ENCODE data around the gene PHF19.
A peak's percentile ranks its signal among the peaks of the same experiment; 100 is the strongest.

The PHF19 gene

DNA sequence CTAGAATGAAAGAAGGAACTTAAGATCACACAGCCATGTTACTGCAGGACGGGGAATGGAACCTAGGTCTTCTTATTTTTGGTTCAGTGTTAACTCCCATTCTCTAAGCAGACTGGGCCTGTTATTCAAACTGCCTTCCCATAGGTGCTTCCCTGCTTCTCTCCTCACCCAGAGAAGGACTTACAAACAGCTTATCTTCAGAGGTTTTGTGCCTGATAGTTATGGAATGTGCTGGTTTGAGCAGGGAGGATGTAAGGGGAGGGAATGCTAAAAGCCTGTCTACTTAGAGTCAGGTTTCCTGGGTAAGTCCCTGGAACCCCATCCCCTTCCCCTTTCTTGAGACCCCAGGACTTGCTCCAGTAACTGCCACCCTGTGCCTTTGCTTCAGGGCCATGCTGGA lies 30.1 kb downstream of the PHF19 start:
- no peak for DNase-seq

DNA sequence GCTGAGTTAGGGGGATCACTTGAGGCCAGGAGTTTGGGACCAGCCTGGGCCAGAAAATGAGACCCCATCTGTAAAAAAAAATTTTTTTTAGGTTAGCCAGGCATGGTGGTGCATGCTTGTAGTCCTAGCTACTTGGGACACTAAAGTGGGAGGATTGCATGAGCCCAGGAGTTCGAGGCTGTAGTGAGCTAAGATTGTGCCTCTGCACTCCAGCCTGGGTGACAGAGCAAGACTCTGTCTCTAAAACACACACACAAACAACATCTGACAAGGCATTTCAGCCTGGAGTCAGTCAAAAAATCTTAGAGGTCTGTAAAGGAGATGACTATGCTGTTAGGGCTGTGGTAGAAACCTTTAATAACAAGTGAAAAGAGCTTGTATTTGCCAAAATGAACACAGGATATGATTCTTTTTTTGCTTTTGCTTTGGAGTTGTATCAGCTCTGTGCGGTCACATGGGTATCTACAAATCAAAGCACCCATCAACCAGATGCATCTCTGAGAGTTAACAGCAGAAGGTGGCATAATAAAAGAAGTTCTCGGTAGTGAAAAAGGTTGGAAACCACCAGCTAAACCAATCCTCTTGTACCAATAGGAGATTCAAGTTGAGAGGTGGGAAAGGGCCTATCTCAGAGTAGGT lies 30.6 kb downstream of the PHF19 start:
- DNase-seq, result no peak

DNA sequence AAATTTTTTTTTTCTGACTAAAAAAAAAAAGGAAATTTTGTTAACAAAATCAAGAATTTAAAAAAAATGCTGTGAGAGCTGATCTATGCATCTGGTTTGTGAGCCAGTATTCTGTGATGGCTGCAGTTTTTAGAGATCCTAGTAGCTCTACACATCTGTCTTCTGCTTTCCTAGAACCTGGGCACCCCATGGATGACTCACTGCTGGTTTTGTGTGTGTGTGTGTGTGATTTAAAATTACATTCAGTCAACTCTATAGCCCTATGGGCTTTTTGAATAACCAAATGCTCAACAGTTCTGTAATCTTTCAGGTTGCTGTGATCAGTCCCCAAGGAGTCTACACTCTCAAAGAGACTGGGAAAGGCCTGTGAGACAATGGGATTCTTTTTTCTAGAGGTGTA lies 31.7 kb downstream of the PHF19 start:
- DNase-seq, result no peak

DNA sequence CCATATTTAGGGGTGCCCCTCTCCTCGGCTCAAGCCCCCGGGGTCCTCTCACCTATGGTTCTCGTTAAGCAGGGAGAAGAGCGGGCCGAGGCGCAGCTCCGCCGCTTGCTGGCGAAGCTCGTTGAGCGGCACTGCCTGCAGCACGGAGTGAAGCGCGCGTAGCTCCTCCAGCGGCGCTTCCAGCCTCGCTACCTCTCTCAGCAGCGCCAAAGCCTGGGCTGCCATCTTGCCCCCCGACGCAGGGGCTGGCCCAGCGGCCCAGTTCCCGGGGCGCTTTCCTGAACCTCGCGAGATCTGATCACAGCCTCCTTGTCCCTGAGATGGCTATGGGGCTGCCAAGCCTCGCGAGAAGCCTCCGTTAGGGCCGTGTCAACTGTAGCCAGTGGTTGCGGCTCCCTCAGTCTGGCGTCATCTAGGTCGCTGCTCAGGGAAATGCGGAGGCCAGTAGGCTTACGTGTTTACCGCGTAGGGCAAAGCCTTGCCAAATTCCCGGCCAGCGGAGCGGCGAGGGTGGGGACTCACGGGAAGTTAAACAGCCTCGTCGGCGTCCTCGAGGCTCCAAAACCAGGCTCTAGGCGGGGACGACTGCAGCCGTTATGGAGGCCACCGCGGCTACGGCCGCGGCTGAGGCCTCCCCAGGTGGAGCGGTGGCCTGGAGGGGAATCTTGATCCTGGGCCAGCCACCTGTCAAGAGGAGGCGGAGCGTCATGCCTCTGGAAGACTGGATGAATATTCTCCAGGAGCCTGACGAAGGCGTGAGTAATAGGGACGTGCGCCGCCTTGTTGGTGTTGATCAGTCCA lies 34.1 kb downstream of the PHF19 start, which contains the start of gene PSMD5:
Gene PSMD5 (minus strand): TSS at position 238 of the 801 bp plus-strand sequence. CDS start 13 bp downstream, at position 225.
- DNase-seq, result peak; percentile 98

DNA sequence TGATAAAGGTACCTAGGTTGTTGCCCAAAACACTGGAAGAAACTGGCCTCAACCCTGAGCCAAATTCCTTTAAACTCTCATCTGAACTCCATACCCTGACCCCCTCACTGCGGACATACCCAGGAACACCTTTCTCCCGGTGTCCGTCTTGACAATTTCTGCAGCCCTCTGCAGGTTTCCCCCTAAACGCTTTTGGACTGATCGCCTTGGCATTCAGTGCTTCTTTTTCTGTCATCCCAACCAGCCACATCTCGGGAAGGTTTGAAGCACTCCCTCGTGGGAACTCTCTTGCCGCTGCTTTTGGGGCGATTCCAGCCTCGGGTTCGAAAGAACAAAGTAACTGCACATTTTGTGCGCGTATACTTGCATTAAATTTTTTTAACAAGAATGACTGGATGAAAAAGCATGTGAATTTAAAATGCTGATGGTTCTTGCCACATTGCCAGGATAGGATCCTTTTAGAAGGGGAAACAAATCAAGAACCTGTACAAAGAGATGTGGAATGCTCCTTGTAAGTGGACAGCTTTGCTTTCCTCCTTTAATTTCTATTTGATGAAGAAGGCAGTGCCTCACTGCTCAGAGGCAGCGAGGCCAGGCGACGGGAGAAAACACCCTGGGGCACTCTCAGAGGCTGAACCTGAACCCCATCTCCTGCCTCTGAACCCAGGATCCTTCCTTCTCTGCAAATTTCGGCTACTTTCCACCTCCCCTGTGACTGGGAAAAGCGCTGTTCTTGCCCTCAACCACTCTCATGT lies 34.9 kb downstream of the PHF19 start:
- DNase-seq, result no peak

DNA sequence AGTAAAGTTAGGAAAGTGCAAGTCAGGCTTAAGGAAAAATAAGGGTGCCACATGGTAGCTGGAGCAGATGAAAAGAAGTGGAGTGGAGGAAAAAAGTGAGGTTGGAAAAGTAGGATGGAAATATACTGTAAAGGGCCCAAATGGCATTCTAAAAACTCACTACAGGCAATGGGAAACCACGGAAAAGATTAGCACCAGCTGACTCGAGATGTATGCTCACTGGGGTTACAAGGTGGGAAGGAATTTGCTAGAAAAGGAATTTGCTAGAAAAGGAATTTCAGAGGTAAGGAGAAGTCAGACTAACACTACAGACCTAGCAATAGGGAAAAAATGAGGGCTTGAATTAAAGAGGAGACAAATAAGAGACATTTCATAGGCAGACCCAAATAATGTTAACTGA lies 37.8 kb downstream of the PHF19 start:
- no peak for DNase-seq

DNA sequence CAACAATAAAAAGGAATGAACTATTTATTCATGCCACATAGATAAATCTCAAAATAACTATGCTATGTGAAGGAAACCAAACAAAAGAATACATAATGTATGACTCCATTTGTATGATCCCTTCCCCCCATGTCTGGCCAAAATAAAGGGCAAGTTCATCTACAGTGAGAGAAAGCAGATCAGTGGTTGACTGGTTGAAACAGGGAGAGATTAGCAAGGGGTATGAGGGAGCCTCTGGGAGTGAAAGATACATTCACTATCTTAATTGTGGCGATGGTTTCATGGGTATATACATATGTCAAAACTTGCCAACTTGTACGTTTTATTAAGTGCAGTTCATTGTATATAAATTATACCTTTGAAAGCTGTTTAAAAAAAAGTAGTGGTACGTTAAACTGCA lies 39.1 kb downstream of the PHF19 start:
- DNase-seq, result no peak

DNA sequence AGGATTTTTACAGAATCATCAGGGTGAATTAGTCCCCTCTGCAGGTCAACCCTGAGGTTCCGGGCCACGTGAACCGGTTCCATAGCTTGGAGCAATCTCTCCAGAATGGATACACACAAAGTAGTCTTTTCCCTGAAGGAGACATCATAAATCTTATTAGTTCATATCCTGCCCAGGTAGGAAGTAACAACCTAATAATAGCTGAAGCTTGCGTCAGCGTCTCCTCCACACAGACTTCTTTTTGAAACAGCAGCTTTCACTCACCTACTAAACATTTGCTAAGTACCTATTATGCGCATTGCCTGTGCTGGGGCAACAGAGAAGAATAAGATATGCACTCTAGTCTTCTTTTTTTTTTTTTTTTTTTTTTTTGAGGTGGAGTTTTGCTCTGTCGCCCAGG lies 43.7 kb downstream of the PHF19 start:
- no peak for DNase-seq

DNA sequence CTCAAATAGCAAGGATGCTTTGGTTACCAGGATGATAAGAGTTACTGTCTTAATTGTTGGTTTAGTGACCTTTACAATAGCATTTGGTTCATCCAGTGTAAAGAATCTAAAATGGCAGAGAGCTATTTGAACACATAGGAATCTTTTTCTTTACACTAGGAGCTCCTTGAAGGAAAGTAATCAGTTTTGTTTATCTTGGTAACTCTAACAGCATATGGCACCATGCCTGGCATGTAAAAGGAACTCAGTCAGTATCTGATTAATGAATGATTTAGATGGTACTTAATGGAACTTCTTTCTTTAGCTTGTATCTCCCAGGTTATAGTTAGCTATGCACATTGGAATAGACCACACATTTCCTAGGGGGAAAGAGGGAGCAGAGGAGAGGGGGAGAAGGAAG lies 44.2 kb downstream of the PHF19 start:
- DNase-seq, result no peak

DNA sequence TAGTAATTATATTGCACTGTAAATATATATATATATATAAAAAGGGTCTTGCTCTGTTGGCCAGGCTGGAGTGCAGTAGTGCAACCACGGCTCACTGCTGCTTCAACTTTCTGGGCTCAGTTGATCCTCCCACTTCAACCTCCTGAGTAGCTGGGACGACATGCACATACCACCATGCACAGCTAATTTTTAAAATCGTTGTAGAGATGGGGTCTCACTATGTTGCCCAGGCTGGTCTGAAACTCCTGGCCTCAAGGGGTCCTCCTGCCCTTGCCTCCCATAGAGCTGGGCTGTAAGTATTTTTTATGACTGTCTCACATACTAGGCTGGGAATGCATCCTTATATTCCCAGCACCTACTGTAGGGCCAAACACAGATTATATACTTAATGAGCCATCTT lies 46.1 kb downstream of the PHF19 start:
- no peak for DNase-seq

DNA sequence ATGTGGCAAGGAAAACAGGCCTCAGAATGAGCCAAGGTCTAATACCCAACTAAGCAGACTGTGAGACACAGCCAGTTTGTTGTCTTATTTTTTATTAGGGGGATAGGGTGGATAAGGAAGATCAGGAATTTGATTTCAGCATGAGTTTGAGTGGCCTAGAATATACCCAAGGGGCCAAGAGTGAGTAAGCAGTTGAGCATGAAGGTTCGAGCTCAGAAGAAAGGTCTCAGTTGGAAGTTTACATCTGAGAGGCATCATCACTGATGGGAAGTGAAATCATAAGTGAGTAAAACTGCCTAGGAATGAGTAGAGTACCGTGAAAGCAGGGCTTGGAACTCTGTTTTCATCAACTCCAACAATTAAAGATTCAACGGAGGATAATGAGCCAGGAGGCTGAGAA lies 46.8 kb downstream of the PHF19 start:
- no peak for DNase-seq

DNA sequence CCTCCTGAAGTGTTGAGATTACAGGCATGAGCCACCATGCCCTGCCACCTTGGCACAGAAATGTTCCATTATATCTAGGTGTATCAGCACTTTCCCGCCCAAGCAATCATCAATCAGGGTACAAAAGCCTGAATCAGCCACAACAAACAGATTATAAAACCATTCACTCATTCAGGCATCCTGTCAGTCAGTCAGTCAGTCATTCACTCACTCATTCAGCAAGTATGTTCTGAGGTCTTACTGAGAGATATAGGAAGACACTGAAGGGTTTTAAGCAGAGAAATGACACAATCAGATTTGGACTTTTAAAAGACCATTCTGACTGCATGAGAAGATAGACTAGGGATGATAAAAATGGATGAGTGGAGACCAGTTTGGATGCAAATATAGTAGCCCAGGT lies 47.3 kb downstream of the PHF19 start:
- DNase-seq, result no peak

DNA sequence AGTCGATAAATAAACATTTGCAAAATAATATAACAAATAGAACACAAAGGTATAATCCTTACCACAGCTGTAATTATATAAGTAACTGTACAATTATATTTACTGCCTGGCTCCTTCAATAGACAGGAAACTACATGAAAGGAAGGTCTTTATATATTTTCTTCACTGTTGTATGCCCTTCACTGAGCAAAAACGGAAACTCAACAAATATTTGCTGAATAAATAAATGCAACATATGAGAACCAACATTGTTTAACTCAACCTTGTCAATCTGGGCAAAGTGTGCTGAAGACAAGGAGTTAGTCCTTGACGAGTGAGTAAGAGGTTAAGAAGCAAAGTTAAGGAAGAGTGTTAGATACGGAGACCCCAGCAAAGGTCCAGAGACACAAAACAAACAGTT lies 56.9 kb downstream of the PHF19 start:
- DNase-seq, result no peak

DNA sequence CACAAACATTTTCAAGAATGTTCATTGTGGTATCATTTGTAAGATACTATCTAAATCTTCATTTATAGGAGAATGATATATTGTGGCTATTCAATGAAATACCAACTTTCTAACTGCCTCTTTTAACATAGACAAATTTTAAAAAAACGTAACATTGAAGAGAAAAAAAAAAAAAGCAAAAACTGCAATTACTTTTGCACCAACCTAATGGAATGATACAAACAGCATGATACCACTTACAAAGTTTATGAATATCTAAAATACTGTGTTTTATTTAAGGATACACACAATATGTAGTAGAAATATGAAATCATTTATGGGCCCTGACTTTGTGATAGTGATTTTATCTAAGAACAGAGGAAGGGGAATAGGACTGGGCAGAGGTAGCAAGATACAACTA lies 58.4 kb downstream of the PHF19 start:
- no peak for DNase-seq

DNA sequence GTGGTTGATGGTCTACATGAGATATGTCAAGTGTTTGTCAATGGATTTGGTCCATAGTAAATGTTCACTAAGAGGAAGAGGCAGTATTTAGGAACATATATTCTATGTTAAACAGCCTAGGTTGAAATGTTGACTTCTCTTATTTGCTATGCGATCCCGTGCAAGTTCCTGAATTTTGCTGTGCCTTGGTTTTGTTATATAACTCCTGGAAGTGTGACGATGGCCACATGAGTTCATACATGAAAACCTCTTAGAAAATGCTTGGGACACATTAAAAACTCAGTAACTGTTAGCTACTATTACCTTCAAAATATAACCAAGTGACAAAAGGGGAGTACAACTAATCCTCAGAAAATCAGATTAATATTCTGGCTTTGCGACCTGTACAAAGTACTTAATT lies 61.9 kb downstream of the PHF19 start:
- DNase-seq, result no peak

DNA sequence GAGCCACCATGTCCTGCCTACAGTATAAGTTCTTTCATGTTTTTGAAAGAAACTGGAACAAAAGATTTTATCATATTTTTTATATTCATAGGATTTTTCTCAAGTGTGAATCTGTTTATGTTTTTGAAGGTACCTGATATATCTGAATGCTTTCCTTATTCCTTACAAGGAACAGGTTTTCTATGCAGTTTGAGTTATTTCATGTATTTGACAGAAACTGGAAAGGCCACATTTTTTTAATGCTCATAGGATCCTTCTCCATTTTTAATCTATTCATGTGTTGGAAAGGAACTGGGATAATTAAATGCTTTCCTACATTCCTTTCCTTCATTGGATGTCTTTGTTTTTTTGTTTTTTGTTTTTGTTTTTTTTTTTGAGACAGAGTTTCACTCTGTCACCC lies 68.1 kb downstream of the PHF19 start:
- no peak for DNase-seq

DNA sequence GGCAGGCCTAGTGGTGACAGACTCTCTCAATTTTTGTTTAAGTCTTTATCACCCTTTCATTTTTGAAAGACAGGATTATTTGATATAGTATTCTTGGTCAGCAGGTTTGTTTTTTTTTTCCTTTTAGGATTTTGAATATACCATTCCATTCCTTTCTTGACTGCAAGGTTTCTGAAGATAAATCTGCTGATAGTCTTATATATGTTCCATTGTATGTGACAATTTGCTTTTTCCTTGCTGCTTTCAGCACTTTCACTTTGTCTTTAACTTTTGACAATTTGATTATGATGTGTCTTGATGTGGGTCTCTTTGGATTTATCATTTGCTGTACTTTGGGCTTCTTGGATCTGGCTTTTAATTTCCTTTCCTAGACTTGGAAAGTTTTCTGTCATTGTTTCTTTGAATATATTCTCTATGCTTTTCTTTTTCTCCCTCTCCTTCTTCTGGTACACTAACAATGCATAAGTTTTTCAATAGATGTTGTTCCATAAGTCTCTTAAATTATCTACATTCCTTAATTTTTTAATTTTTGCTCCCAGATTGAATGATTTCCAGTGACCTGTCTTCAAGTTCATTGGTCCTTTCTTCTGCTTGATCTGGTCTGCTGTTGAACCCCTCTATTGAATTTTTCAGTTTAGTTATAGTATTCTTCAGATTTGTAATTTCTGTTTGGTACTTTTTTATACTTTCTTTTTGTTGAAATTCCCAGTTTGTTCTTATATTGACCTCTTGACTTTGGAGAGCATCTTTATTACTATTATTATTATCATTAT lies 69.2 kb downstream of the PHF19 start:
- DNase-seq, result no peak
